GOT3 (cell line): Measurements from ENCODE around the gene SEMA4D.
"Not testable (repeated sequence)": the region's sequence is repeated elsewhere in the genome, so short reads cannot be mapped to it uniquely, and the experiment has no call there.

ENCODE experiments used
- DNase-seq: peaks from one replicate; lab custom pipeline; 2025; ENCODE audit warnings: mixed read lengths; lab: John Stamatoyannopoulos, UW

The SEMA4D gene

DNA sequence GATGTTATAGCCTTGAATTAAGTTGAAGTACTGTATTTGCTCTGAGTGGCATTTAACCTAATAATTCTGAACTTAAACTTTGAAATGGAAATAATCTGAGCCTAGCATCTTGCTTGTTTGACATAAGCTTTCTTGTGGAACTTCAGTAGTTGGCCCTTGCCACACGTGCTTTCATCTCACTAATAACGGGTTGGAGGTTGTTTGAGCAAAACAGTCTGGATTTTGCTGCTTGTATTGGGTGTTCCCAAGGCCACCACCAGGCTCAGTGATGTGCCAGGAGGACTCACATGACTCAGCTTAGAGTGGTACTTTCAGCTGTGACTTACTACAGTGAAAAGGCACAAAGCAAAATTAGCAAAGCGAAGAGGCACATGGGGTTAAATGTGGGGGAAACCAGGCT lies 143.9 kb downstream of the SEMA4D start:
- no peak for DNase-seq

DNA sequence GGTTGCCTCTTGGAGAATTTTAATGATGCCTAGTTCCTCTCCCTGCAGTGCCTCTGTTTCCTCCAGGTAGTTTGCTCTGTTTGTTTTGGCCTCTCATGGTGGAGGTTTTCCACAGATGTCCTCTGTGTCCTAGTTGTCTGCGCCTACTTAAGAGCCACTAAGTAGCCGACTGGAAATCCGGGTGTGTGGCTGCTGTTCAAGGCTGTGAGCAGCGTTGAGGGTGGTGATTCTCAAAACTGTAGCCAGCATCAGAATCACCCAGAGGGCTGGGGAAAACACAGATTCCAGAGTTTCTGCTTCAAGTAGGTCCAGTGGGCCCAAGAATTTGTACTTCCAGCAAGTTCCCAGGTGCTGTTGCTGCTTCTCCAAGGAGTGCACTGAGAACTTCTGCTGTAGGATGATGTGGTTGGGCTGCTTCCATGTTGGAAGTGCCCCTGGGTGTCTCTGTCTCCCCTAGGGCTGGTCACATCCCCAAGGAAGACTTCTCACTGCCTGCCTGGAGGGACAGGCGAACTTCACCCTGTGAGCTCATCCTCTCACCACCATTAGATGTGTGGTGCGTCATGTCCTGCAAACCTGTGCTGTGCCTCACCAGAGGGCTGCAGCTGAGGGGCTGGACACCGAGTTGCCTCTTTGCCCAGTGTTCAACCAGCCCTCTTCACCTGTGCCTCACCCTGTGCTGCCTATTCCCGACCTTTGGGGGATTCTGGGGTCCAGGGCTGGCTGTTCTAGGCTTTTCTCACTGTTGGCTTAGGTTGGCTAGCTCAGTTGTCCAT lies 144.9 kb downstream of the SEMA4D start:
- no peak for DNase-seq

DNA sequence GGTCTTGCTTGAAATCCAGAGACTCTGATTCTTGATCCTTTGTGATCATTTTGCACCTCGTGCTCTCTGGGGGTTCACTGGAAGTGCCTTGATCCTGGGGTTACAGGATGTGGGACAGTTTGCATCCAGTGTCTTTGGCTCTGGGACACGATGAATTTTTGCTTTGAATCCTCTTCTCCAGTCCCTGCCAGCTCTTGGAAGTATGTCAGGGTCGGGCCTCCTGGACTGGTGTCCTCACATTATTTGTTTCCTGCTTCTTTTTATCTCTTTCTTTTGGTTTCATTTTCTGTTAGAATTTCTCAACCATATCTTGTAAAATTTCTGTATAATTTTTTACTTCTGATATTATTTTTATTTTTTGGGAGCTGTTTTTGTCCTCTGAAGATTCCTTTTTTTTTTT lies 145.5 kb downstream of the SEMA4D start:
- no peak for DNase-seq

DNA sequence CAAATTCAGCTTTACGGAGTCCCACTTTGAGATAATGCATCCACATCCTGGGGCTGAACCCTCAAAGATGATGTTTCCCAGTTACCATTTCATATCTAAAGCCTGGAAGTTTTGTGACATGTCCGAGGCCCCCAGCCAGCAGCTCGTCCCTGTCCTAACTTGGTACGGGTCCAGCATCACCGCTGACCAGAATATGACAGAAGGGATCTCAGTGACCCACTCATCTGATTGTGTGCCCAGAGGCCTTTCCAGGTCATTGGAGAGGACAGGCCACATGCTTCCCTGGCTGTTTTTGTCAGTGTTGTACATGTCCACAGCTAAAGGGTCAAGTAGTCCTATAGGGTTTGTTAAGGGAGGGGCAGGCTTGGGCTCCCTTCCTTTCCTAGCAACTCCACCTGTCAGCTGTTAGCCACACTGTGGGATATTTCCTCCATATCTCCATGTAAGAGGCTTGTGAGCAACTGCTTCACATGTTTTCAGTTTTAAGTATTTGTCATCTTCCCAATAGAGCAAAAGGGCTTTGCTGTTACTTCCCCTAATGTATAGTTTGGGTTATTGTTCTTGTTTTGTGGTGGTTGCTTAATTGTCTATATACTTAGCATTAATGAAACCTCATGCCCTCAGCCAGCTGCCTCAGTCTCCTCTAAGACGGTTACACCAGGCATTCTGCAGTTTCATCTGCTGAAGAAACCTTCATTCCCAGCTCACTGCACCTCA lies 146.2 kb downstream of the SEMA4D start:
- DNase-seq, result no peak

DNA sequence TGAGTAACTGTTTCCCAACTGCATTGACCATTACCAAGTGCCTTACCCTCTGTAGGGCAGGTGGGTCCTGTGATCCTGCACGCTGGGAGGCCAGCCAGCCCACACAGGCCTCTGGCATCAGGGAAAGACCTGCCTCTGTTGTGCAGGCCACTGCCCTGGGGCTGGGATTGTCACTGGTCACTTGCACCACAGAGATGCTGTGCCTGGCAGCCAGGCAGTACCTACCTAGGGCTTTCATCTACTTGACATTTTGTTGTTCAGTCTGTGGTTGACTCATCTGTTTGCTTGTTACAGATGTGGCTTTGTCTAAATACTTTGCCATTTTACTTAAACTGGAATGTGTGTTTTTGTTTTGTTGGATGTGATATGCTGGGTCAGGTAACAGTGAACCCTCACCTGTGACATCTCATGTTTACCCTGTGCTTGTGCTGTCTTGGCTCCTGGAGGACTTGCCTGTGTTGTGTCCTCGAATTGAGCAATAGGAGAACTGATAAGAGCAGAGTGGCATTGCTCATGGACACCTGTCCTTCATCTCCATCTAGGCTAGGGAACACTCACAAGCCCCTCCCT lies 146.8 kb downstream of the SEMA4D start:
- no peak for DNase-seq

DNA sequence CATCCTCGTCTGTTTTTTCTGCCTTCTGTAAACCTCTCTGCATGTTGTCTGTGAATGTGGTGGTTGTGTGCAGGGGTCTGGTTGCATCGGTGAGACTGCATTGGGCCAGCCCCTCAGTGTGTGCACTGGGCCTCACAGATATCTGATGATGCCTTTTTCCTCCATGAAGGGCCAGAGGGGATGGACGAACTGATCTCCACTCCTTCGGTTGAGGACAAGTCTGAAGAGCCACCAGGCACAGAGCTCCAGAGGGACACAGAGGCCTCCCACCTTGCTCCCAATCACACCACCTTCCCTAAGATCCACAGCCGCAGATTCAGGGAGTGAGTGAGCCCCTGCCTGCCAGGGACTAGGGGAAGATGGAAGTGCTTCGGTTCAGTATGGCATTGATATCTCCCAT lies 148.3 kb downstream of the SEMA4D start:
- DNase-seq, result no peak

DNA sequence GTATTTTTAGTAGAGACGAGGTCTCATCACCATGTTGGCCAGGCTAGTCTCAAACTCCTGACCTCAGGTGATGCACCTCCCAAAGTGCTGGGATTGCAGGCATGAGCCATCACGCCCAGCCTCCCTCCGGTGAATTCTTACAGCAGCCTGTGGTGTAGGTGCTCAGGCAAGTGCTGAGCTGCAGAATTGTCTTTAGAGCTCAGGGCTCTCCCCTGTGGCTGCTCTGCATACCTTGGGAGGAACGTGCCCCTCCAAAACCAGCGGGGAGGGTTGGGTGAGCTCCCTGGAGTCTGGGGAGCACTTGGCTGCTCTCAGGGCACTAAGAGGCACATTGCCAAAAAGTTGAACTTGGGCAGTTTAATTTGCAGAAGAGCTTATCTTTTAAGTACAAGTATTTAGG lies 150.3 kb downstream of the SEMA4D start:
- DNase-seq, result no peak

DNA sequence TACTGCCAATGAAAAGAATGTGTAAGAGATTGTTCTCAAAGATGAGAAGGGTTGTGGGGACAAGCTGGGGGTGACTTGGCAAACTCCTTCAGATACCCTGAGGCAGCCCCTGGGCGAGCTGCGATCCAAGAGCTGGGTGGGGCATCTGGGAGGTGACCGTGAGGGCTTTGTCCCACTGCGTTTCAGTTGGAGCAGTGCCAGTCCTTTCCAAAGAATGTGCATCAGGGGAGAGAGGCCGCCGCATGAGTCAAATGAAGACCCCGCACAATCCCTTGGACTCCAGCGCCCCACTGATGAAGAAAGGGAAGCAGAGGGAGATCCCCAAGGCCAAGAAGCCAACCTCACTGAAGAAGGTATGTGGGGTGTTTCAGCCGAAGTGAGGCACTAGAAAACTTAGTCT lies 151.2 kb downstream of the SEMA4D start:
- no peak for DNase-seq

DNA sequence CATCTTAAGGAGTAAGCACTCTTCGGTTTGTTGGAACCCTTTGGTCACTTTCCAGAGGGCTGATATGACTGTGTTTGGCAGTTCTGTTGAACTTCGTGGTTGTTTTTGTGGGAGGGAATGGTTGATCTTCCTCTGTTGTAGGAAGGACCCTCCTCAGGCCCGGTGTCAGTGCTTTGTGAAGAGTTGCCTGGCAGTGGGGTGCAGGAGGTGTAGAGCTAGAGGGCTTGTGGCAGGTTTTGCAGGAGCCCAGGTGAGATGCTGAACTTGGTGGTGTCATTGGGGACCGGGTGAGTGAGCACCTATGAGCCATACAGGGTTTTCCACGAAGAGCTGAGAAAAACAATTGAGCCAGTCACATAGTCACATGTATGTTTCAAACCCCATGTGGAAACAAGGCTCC lies 152.4 kb downstream of the SEMA4D start:
- no peak for DNase-seq

DNA sequence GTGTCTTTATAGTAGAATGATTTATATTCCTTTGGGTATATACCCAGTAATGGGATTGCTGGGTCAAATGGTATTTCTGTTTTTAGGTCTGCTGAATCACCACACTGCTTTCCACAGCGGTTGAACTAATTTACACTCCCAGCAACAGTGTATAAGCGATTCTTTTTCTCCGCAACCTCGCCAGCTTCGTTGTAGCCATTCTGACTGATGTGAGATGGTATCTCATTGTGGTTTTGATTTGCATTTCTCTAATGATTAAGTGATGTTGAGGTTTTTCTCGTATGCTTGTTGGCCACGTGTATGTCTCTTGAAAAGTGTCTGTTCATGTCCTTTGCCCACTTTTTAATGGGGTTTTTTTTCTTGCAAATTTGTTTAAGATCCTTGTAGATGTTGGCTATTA lies 154.1 kb downstream of the SEMA4D start:
- not testable (repeated sequence) for DNase-seq

DNA sequence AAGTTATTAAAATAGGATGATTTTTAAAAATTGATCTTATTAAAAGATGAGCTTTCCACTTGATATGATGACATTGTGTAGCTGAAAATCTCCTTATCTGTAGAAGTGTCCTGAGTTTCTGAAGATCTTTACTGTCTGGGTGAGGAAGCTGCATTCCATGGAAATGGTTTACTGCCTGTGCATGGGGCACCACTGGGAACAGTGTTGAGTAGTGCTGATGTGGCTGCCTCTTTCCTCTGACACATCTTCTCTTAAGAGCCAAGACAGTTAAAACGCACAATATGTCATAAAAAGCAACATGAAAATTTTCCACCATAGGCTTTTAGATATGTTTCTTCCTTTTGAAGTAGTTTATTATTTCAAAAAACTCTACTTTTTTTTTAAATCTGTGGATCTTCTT lies 155.0 kb downstream of the SEMA4D start:
- no peak for DNase-seq

DNA sequence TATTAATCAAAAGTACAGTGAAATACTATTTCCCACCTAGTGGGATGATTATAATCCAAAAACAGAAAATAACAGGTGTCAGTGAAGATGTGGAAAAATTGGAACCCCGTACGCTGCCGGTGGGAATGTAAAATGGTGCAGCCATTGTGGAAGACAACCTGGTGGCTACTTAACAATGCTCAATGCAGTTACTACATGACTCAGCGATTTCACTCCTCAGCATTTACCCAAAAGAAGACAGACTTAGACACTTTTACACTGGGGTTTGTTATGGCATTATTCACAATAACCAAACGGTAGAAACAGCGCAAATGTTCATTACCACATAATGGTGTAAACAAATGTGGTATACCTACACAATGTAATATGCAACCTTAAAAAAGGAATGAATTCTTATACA lies 155.7 kb downstream of the SEMA4D start:
- no peak for DNase-seq

DNA sequence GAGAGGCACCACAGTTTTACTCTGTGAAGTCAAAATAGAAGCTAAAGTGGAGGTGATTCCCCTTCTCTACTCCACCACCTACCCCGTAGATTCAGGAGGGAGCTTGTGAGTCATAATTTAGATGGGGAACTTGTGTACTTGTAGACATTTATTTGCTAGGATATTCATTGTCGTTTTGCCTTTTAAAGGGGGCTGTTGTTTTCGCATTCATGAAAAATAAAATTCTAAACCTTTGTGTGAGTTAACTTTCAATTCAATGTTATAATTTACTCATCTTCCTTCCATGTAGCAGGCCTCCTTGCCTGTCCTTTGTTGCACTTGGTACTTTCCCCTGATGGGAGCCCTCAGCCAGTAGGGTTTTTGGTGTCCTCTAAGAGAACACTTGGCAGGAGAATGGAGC lies 157.6 kb downstream of the SEMA4D start:
- DNase-seq, result no peak

DNA sequence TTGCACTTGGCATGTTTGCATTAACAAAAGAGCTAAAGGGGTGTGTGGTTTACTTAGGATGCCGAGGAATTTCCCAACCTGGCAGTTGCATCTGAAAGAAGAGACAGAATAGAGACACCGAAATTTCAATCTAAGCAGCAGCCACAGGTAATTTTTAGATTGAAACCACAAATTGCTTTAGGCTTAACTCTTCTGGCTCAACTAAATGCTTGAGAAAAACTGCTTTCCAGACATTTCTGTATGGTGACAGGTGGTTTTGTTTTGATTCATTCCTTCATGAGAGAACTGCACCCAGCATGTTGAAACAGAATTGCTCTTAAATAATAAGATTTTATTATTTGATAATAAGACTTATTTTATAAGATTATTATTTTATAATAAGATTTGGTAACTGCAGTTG lies 158.1 kb downstream of the SEMA4D start:
- DNase-seq, result no peak

DNA sequence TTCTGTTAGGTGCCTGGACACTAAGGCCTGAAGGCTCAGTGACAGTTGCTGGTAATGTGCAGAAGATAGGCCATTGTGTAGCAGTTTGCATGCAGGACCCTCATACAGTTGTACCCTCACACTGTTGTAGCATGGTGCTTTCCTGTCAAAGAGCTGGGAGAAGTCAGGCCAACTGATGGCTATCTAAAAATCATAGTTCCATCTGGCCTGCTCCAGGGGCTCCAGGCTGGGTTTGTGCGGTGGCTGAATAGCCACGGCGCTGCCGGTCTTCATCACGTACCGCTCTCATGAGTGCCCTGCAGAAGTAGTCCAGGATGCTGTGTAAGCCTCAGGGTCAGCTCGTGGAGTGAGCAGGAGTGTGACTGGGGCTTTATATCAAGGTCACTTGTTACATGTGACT lies 167.4 kb downstream of the SEMA4D start:
- DNase-seq, result no peak

DNA sequence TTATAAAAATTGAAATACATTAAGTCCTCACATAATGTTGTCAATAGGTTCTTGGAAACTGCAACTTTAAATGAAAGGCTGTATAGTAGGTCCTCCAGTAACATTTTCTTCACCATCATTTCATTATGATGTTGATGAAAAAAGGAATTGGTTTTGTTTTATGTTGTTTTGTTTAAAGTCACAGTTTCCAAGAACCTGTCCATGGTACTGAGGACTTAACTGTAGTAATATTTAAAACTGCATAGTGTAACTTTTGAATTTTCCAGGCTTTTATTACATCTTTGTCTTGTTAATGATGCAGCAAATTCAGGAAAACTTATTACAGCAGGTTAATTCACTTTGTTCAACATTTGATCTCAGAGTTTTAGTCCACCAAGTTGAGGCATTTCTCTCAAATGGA lies 168.0 kb downstream of the SEMA4D start:
- DNase-seq, result no peak

DNA sequence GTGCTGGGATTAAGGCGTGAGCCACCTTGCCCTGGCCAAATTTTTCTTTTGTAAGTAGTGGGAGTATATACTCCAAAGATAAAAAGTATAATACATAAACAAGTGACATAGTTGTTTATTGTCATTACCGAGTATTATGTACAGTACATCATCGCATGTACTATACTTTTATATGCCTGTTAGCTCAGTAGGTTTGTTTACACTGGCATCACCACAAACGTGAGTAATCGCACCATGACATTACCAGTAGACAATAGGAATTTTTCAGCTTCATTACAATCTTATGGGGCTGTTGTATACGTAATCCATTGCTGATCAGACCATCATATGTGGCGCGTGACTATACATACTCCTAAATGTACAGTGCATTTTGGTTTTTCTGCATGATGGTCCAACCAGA lies 169.8 kb downstream of the SEMA4D start:
- no peak for DNase-seq

DNA sequence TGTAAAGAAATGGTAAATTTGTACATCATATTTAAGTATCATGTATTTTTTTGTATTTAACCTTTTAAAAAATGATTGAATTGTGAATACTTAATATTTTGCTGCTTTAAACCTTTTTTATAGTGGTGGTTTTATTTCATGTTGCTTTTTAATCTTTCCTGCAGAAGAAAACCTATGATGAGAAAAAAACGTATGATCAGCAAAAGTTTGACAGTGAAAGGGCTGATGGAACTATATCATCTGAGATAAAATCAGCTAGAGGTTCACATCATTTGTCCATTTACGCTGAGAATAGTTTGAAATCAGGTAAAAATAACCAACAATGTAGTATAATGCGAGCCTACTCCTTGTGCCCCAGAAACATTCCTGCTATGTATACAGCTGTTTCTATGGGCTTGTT lies 172.2 kb downstream of the SEMA4D start:
- DNase-seq, result no peak

DNA sequence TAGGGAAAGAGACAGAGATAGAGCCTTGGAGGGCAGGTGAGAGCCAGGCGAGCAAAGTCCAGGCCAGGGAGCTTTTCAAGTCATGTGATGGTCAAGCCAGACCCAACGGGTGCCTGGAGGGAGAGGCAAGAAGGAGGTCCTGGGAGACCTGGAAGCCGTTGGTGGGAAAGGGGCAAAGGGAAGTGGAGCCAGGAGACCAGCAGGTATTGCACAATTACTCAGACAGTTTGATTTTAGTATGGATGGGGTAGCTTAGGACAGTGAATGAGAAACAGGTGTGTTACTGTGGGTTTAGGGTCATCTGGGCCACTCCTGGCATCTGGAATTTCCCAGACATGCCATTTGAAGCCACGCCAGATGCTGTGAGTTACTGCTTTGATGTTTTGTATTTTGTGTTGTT lies 174.5 kb downstream of the SEMA4D start:
- no peak for DNase-seq

DNA sequence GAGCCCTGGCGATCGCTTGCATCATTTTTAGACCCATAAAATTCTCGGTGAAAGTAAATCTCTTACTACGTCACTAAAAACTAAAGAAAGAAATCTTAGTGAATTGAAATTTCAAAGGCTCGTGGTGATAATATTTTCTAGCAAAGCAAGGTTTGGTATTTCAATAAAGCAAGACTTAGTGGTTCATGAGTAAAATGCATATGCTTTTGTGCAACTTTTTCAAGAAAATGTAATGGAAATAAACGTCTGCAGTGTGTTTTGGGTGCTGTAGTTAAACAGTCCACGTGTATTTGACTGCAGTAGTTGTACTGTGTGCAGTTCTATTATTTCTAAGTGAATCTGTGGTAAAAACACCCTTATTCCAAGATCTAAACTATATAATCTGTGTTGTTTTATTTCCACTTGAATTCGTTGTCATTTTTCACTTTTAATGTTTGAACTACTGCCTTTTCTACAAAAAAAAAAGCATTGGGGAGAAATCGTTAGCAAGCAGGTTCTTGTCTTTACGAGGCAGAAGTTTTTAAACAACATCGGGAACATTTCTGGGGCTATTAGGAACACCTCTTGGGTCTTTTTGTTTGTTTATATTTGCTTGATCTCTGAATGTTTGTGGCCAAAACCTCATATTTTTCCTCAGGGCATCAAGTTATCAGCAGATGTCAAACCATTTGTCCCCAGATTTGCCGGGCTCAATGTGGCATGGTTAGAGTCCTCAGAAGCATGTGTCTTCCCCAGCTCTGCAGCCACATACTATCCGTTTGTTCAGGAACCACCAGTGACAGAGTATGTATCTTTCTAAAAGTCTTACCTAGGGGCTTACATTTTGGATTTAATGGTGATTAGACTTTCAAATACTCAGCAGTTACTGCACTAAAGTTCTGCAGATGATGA lies 178.7 kb downstream of the SEMA4D start:
- no peak for DNase-seq

DNA sequence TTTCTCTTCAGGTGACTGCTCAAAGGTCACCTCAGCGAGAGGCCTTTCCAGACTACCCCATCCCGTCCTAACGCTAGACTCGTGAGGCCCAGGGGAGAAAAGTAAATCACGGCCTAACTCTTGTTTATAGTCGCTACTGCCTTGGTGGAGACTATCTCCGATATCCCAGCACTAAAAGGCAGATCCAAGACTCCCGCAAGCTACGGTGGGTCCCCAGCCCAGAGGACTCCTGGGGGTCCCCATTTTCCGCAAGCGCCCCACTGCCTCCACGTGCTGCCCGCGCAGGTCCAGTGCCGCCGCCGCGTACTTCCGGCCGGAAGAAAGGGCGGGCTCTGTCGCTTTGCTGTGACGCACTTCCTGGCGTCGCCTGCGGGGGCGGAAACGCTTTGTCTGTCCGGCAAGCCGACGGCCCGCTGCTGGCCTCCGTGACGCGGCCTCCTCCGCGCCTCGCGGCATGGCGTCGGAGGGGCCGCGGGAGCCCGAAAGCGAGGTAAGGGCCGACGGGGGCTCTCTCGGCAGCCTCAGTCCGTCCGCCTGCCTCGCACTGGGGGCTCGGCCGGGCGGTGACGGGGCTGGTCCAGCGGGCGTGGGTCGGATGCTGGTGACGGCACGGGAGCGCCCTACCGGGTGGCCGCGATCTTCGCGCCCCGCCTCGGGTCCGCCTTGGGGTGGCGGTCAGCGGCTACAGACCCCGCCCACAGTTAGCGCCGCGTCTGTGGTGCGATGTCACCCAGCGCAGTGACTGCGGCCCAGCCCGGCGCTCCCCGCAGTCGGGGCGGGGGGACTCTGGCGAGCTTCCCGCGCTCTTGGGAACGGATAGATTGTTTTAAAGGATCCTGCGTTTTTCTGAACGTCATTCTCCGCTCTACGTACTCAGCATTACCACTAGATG lies 179.5 kb downstream of the SEMA4D start, which contains the start of gene SECISBP2:
Gene SECISBP2 (plus strand): TSS at position 378 of the 892 bp plus-strand sequence. CDS start 77 bp downstream, at position 455.
- peak; percentile 86 for DNase-seq
